Natural killer cell (primary cell): ENCODE results near the gene RASSF9. TPM values are rescaled to one million over a fixed set of nuclear protein-coding genes. Genes with fewer than 3 reads are reported as not detected.

Experiments used
- ATAC-seq, 3 donors: fragments of 150-1000 bp in 2 of 3; fragments of 200-7000 bp in 1 of 3; cut with Tn5 transposase; 1 replicate in 1 of 3; 2 replicates in 2 of 3; pipeline ENCODE4 v1.10.0; 2021; ENCODE audit warnings: mild to moderate bottlenecking in 2 of 3, moderate library complexity in 2 of 3
- DNase-seq, 2 donors: peaks; one replicate each; pipeline versions ENCODE4 v3.0.0 to v3.0.0-alpha.2; 2013 to 2021; ENCODE audit warnings: mixed read lengths in 1 of 2
- H3K27ac ChIP-seq: one replicate; pipeline ENCODE4 v1.5.1; 2013; ENCODE audit warnings: mild to moderate bottlenecking, low read length
- H3K27me3 ChIP-seq: one replicate; pipeline ENCODE4 v1.6.1; 2013; ENCODE audit warnings: low read length; ENCODE audit not compliant: control insufficient read depth, insufficient read depth
- H3K36me3 ChIP-seq: one replicate; pipeline ENCODE4 v1.6.1; 2013; ENCODE audit warnings: low read length; ENCODE audit not compliant: control insufficient read depth, insufficient read depth
- H3K4me1 ChIP-seq: one replicate; pipeline ENCODE4 v1.6.1; 2013; ENCODE audit warnings: low read length; ENCODE audit not compliant: control insufficient read depth, insufficient read depth
- H3K4me3 ChIP-seq: one replicate; pipeline ENCODE4 v1.5.1; 2013; ENCODE audit warnings: low read length
- H3K9me3 ChIP-seq: one replicate; pipeline ENCODE4 v1.6.1; 2013; ENCODE audit warnings: low read length; ENCODE audit not compliant: control insufficient read depth, insufficient read depth
- H3K27ac Mint-ChIP-seq, 2 donors: one replicate each; pipeline ENCODE4 v1.8.0; 2022; ENCODE audit warnings: mild to moderate bottlenecking in 2 of 2, mixed read lengths in 2 of 2, moderate library complexity in 1 of 2
- H3K27me3 Mint-ChIP-seq, 2 donors: one replicate each; pipeline ENCODE4 v1.8.0; 2022; ENCODE audit warnings: low read depth in 2 of 2, mixed read lengths in 2 of 2
- H3K36me3 Mint-ChIP-seq: one replicate; pipeline ENCODE4 v1.8.0; 2022; ENCODE audit warnings: mixed read lengths
- H3K4me1 Mint-ChIP-seq, 2 donors: one replicate each; pipeline ENCODE4 v1.8.0; 2022; ENCODE audit warnings: mixed read lengths in 2 of 2
- H3K4me3 Mint-ChIP-seq: one replicate; pipeline ENCODE4 v1.8.0; 2022; ENCODE audit warnings: mild to moderate bottlenecking, moderate library complexity, mixed read lengths
- H3K9me3 Mint-ChIP-seq, 2 donors: one replicate each; pipeline ENCODE4 v1.8.0; 2022; ENCODE audit warnings: mixed read lengths in 2 of 2
- WGBS: methylation state at CpG from one replicate; pipeline ENCODE4 v1.1.7; 2013; ENCODE audit warnings: missing lambda C conversion rate; ENCODE audit not compliant: insufficient coverage; 5-methylcytosine and 5-hydroxymethylcytosine counted together
- intact Hi-C: fragments of 100-400 bp; cut with micrococcal nuclease; formaldehyde crosslinking; loops from one replicate; pipeline ENCODE4 v1.14.2; 2022
- total RNA-seq, 4 donors: library from RNA; stranded (reverse); fragments of 120-200 nt in 1 of 4; gene quantifications; one replicate each; pipeline versions ENCODE4 v1.2.3 to v1.2.4, GENCODE V29; 2013 to 2022
- TF ChIP-seq, protein P1 (sequence below): fragments of 200-600 bp; IDR thresholded peaks from one replicate; pipeline ENCODE4 v1.8.0; 2022; ENCODE audit warnings: antibody characterized with exemption

RASSF9 gene
- total RNA-seq, 3 donors from 2014 or later (not counting 1 experiment from before 2014, with no cell fraction given) = not detected

- DNase-seq = no peak
- no peaks in the 10 kb centered on the region for H3K4me1 Mint-ChIP-seq
- intact Hi-C loops = no loop called here
- H3K4me1 ChIP-seq = no peaks in the 10 kb centered on the region
- no peaks in the 10 kb centered on the region for H3K36me3 Mint-ChIP-seq
- no peak overlapping the region for H3K27ac Mint-ChIP-seq
- no peak overlapping the region for H3K4me3 ChIP-seq
- ATAC-seq = no peak
- H3K4me3 Mint-ChIP-seq = no peak overlapping the region
- no peaks in the 10 kb centered on the region for H3K9me3 ChIP-seq
- H3K27ac ChIP-seq = no peak overlapping the region
- H3K27me3 ChIP-seq = no peaks in the 10 kb centered on the region
- TF ChIP-seq, protein P1, sequence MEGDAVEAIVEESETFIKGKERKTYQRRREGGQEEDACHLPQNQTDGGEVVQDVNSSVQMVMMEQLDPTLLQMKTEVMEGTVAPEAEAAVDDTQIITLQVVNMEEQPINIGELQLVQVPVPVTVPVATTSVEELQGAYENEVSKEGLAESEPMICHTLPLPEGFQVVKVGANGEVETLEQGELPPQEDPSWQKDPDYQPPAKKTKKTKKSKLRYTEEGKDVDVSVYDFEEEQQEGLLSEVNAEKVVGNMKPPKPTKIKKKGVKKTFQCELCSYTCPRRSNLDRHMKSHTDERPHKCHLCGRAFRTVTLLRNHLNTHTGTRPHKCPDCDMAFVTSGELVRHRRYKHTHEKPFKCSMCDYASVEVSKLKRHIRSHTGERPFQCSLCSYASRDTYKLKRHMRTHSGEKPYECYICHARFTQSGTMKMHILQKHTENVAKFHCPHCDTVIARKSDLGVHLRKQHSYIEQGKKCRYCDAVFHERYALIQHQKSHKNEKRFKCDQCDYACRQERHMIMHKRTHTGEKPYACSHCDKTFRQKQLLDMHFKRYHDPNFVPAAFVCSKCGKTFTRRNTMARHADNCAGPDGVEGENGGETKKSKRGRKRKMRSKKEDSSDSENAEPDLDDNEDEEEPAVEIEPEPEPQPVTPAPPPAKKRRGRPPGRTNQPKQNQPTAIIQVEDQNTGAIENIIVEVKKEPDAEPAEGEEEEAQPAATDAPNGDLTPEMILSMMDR = no peak
- H3K27me3 Mint-ChIP-seq = peaks cover 0 to 2% of the 10 kb centered on the region in 2 donors
- H3K36me3 ChIP-seq = no peaks in the 10 kb centered on the region
- peaks cover 2 to 4% of the 10 kb centered on the region in 2 donors for H3K9me3 Mint-ChIP-seq
These were observed 10.5 kb downstream of the RASSF9 start for GRCh38 chr12:85825746-85826145.

- 90% methylated on average over 3 of the region's 4 CpGs for WGBS
- Histone ChIP-seq H3K27ac (no peak overlapping the region), H3K27me3 (no peaks in the 10 kb centered on the region), H3K9me3 (no peaks in the 10 kb centered on the region), H3K4me3 (no peak overlapping the region), H3K4me1 (no peaks in the 10 kb centered on the region), H3K36me3 (no peaks in the 10 kb centered on the region)
- no peak for ATAC-seq
- Mint-ChIP-seq H3K36me3 (no peaks in the 10 kb centered on the region), H3K27ac (no peak overlapping the region), H3K4me1 (no peaks in the 10 kb centered on the region), H3K27me3 (peaks cover 0 to 2% of the 10 kb centered on the region in 2 donors), H3K4me3 (no peak overlapping the region), H3K9me3 (peaks cover 2 to 4% of the 10 kb centered on the region in 2 donors)
- no peak for DNase-seq
- intact Hi-C loops = no loop called here
- TF ChIP-seq, protein P1 = no peak
These were observed 12.6 kb downstream of the RASSF9 start for GRCh38 chr12:85823436-85824180.

DNA sequence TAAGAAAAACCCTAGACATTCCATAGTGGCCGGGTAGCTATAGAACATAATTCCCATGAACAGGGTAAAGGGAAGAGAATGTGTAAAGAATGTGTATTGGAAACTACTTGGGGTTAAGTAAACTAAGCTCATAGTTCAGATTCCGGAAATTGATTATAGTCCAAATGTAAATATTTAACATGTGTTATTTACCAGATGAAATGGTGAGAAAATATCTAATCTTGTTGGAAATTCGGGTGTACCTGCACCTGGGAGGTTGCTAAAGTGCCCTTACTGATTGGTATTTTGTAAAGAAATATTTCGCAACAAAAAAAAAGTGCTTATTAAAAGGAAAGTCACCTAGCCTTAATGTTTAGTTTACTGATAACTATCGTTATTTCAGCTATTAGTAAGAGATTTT is 14.4 kb downstream of the RASSF9 start:
- H3K4me3 ChIP-seq = no peak overlapping the region
- H3K27me3 ChIP-seq = no peaks in the 10 kb centered on the region
- Mint-ChIP-seq H3K27me3 (peaks cover 0 to under 1% of the 10 kb centered on the region in 2 donors), H3K4me1 (no peaks in the 10 kb centered on the region), H3K27ac (no peak overlapping the region), H3K9me3 (peaks cover under 1 to 2% of the 10 kb centered on the region in 2 donors), H3K36me3 (no peaks in the 10 kb centered on the region), H3K4me3 (no peak overlapping the region)
- H3K9me3 ChIP-seq = no peaks in the 10 kb centered on the region
- TF ChIP-seq, protein P1 = no peak
- intact Hi-C loops = no loop called here
- H3K36me3 ChIP-seq = no peaks in the 10 kb centered on the region
- ATAC-seq (no peak), DNase-seq (no peak)
- H3K4me1 ChIP-seq = no peaks in the 10 kb centered on the region
- H3K27ac ChIP-seq = no peak overlapping the region
- whole genome bisulfite sequencing = 92% methylated on average over 4 of the region's 5 CpGs

DNA sequence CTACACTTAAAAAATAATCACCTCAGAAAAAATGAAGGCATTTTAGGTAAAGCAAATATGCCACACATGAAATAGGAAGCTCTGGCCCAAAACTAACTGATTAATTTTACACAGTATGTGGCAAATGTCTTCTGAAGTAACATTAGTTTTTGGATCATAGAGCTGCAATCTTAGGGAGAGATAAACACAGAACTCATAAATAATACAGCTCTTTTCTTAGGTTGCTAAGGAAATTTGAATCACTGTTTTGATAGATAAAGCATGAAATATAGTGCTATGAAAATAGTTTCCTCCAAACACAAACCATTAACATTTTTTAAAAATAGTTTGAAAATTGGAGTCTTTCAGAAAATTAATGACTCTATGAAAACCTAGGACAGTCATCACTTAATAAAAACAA is 15.0 kb downstream of the RASSF9 start:
- Mint-ChIP-seq H3K27ac (no peak overlapping the region), H3K4me1 (no peaks in the 10 kb centered on the region), H3K27me3 (no peaks in the 10 kb centered on the region), H3K9me3 (peaks cover 0 to 2% of the 10 kb centered on the region in 2 donors), H3K4me3 (no peak overlapping the region), H3K36me3 (no peaks in the 10 kb centered on the region)
- Histone ChIP-seq H3K27ac (no peak overlapping the region), H3K4me1 (no peaks in the 10 kb centered on the region), H3K4me3 (no peak overlapping the region), H3K9me3 (no peaks in the 10 kb centered on the region), H3K27me3 (no peaks in the 10 kb centered on the region), H3K36me3 (no peaks in the 10 kb centered on the region)
- intact Hi-C loops = no loop called here
- DNase-seq = no peak
- no peak for ATAC-seq
- TF ChIP-seq, protein P1 = no peak
